Measurements from ENCODE around the gene SDC4. TPM values are rescaled to one million over a fixed set of nuclear protein-coding genes. Genes with fewer than 3 reads are reported as not detected.

The SDC4 gene
- total and polyA plus RNA-seq, 2 experiments from 2014 or later = 28.5 to 39.9 TPM

GRCh38 chr20:45391559-45391958, 43.3 kb upstream of the SDC4 start:
- Mint-ChIP-seq H3K27ac (no peak overlapping the region), H3K4me3 (no peak overlapping the region), H3K36me3 (ENCODE audit: low read depth) (no peaks in the 10 kb centered on the region), H3K9me3 (no peaks in the 10 kb centered on the region), H3K27me3 (ENCODE audit: insufficient read depth, low read depth, poor library complexity) (no peaks in the 10 kb centered on the region), H3K4me1 (no peaks in the 10 kb centered on the region)
- ATAC-seq (no peak), DNase-seq (ENCODE audit: low spot score) (no peak)
- Histone ChIP-seq H2AFZ (no peak overlapping the region), H3K4me1 (ENCODE audit: insufficient read depth) (no peaks in the 10 kb centered on the region), H3K4me3 (no peak overlapping the region), H3K9me2 (ENCODE audit: insufficient read depth) (no peaks in the 10 kb centered on the region), H3K27ac (ENCODE audit: low read depth) (no peak overlapping the region), H3K4me2 (no peak overlapping the region), H3K36me3 (ENCODE audit: insufficient read depth) (no peaks in the 10 kb centered on the region), H4K20me1 (replicated peaks; ENCODE audit: insufficient read depth) (no peaks in the 10 kb centered on the region), H3F3A (replicated peaks; ENCODE audit: low read depth) (no peaks in the 10 kb centered on the region), H3K79me2 (replicated peaks; ENCODE audit: insufficient read depth) (no peaks in the 10 kb centered on the region), H3K27me3 (ENCODE audit: insufficient read depth) (no peaks in the 10 kb centered on the region)
- no peak for TF ChIP-seq JUNB (IDR thresholded peaks at IDR 0.05; ENCODE audit: unreplicated experiment)
- TF ChIP-seq POLR2AphosphoS5 (IDR thresholded peaks at IDR 0.05; ENCODE audit: low read depth) = no peak
- no peak for TF ChIP-seq EZH2phosphoT487 (IDR thresholded peaks at IDR 0.05; ENCODE audit: unreplicated experiment)
- TF ChIP-seq CREB1 (CRISPR knock-in tag; IDR thresholded peaks at IDR 0.05; ENCODE audit: low read depth) = no peak
- TF ChIP-seq STAT1 (IDR thresholded peaks at IDR 0.05; ENCODE audit: unreplicated experiment) = no peak
- no peak for TF ChIP-seq ZNF114 (CRISPR knock-in tag; IDR thresholded peaks at IDR 0.05)
- no peak for TF ChIP-seq ZNF462 (CRISPR knock-in tag; IDR thresholded peaks at IDR 0.05)
- TF ChIP-seq EZH2 (IDR thresholded peaks at IDR 0.05; ENCODE audit: low read depth, unreplicated experiment) = no peak
- no peak for TF ChIP-seq CTCF (conservative IDR thresholded peaks at IDR 0.05; ENCODE audit: low read depth in 2 of 2)
